Measurements from ENCODE around the gene MAF. TPM values are rescaled to one million over a fixed set of nuclear protein-coding genes. Genes with fewer than 3 reads are reported as not detected.

Gene MAF
- total and polyA plus RNA-seq, 2 experiments from 2014 or later, result 0.91 to 2.5 TPM

DNA sequence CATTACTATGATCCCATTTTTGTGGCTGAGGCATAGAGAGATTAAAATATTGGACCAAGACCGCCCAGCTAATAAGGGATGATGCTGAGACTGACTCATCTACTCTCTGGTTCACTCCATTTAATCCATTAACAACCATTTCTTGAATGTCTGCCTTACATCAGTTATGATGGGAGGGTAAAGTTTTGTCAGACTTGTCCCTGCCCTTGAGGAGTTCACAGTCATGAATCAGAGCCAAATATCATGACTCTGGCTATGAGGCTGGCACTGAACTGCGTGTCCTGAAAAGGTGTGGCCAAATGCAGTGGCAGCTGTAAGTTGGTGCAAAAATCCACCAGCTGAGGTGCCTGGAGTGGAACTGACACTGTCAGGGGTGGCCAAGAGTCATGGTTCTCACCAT lies 35.0 kb upstream of the MAF start:
- ATAC-seq (no peak), DNase-seq (ENCODE audit: low spot score) (no peak)

More for the DNA sequence above, 35.0 kb upstream of the MAF start:
- no peaks in the 10 kb centered on the region for H3K4me1 ChIP-seq (ENCODE audit: insufficient read depth)
- H3K36me3 ChIP-seq (ENCODE audit: insufficient read depth), result no peaks in the 10 kb centered on the region
- H3K4me3 ChIP-seq, result no peak overlapping the region
- H3K4me2 ChIP-seq, result no peak overlapping the region
- no peaks in the 10 kb centered on the region for H3F3A ChIP-seq (replicated peaks; ENCODE audit: low read depth)
- no peak overlapping the region for H3K27ac ChIP-seq (ENCODE audit: low read depth)
- Mint-ChIP-seq H3K27ac (no peak overlapping the region), H3K4me3 (no peak overlapping the region), H3K27me3 (ENCODE audit: insufficient read depth, low read depth, poor library complexity) (peaks cover 5% of the 10 kb centered on the region), H3K4me1 (no peaks in the 10 kb centered on the region; the same call in 2 of the 3 replicates), H3K9me3 (no peaks in the 10 kb centered on the region), H3K36me3 (ENCODE audit: low read depth) (no peaks in the 10 kb centered on the region)
- no peaks in the 10 kb centered on the region for H3K27me3 ChIP-seq (ENCODE audit: insufficient read depth)
- no peaks in the 10 kb centered on the region for H3K79me2 ChIP-seq (replicated peaks; ENCODE audit: insufficient read depth)
- TF ChIP-seq NANOG (IDR thresholded peaks at IDR 0.05; ENCODE audit: borderline replicate concordance) (no peak), EZH2 (IDR thresholded peaks at IDR 0.05; ENCODE audit: low read depth, unreplicated experiment) (no peak), ZNF114 (CRISPR knock-in tag; IDR thresholded peaks at IDR 0.05) (no peak), CREB1 (CRISPR knock-in tag; IDR thresholded peaks at IDR 0.05; ENCODE audit: low read depth) (no peak), EZH2phosphoT487 (IDR thresholded peaks at IDR 0.05; ENCODE audit: unreplicated experiment) (no peak), POLR2AphosphoS5 (IDR thresholded peaks at IDR 0.05; ENCODE audit: low read depth) (no peak), JUNB (IDR thresholded peaks at IDR 0.05; ENCODE audit: unreplicated experiment) (no peak), STAT1 (IDR thresholded peaks at IDR 0.05; ENCODE audit: unreplicated experiment) (no peak)
- TF ChIP-seq, protein P1, sequence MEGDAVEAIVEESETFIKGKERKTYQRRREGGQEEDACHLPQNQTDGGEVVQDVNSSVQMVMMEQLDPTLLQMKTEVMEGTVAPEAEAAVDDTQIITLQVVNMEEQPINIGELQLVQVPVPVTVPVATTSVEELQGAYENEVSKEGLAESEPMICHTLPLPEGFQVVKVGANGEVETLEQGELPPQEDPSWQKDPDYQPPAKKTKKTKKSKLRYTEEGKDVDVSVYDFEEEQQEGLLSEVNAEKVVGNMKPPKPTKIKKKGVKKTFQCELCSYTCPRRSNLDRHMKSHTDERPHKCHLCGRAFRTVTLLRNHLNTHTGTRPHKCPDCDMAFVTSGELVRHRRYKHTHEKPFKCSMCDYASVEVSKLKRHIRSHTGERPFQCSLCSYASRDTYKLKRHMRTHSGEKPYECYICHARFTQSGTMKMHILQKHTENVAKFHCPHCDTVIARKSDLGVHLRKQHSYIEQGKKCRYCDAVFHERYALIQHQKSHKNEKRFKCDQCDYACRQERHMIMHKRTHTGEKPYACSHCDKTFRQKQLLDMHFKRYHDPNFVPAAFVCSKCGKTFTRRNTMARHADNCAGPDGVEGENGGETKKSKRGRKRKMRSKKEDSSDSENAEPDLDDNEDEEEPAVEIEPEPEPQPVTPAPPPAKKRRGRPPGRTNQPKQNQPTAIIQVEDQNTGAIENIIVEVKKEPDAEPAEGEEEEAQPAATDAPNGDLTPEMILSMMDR (conservative IDR thresholded peaks at IDR 0.05; ENCODE audit: low read depth in 2 of 2), result no peak
- TF ChIP-seq, protein P2, sequence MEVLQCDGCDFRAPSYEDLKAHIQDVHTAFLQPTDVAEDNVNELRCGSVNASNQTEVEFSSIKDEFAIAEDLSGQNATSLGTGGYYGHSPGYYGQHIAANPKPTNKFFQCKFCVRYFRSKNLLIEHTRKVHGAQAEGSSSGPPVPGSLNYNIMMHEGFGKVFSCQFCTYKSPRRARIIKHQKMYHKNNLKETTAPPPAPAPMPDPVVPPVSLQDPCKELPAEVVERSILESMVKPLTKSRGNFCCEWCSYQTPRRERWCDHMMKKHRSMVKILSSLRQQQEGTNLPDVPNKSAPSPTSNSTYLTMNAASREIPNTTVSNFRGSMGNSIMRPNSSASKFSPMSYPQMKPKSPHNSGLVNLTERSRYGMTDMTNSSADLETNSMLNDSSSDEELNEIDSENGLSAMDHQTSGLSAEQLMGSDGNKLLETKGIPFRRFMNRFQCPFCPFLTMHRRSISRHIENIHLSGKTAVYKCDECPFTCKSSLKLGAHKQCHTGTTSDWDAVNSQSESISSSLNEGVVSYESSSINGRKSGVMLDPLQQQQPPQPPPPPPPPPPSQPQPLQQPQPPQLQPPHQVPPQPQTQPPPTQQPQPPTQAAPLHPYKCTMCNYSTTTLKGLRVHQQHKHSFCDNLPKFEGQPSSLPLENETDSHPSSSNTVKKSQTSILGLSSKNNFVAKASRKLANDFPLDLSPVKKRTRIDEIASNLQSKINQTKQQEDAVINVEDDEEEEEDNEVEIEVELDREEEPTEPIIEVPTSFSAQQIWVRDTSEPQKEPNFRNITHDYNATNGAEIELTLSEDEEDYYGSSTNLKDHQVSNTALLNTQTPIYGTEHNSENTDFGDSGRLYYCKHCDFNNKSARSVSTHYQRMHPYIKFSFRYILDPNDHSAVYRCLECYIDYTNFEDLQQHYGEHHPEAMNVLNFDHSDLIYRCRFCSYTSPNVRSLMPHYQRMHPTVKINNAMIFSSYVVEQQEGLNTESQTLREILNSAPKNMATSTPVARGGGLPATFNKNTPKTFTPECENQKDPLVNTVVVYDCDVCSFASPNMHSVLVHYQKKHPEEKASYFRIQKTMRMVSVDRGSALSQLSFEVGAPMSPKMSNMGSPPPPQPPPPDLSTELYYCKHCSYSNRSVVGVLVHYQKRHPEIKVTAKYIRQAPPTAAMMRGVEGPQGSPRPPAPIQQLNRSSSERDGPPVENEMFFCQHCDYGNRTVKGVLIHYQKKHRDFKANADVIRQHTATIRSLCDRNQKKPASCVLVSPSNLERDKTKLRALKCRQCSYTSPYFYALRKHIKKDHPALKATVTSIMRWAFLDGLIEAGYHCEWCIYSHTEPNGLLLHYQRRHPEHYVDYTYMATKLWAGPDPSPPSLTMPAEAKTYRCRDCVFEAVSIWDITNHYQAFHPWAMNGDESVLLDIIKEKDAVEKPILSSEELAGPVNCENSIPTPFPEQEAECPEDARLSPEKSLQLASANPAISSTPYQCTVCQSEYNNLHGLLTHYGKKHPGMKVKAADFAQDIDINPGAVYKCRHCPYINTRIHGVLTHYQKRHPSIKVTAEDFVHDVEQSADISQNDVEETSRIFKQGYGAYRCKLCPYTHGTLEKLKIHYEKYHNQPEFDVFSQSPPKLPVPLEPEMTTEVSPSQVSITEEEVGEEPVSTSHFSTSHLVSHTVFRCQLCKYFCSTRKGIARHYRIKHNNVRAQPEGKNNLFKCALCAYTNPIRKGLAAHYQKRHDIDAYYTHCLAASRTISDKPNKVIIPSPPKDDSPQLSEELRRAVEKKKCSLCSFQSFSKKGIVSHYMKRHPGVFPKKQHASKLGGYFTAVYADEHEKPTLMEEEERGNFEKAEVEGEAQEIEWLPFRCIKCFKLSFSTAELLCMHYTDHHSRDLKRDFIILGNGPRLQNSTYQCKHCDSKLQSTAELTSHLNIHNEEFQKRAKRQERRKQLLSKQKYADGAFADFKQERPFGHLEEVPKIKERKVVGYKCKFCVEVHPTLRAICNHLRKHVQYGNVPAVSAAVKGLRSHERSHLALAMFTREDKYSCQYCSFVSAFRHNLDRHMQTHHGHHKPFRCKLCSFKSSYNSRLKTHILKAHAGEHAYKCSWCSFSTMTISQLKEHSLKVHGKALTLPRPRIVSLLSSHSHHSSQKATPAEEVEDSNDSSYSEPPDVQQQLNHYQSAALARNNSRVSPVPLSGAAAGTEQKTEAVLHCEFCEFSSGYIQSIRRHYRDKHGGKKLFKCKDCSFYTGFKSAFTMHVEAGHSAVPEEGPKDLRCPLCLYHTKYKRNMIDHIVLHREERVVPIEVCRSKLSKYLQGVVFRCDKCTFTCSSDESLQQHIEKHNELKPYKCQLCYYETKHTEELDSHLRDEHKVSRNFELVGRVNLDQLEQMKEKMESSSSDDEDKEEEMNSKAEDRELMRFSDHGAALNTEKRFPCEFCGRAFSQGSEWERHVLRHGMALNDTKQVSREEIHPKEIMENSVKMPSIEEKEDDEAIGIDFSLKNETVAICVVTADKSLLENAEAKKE (CRISPR knock-in tag; IDR thresholded peaks at IDR 0.05), result no peak
- TF ChIP-seq, protein P3, sequence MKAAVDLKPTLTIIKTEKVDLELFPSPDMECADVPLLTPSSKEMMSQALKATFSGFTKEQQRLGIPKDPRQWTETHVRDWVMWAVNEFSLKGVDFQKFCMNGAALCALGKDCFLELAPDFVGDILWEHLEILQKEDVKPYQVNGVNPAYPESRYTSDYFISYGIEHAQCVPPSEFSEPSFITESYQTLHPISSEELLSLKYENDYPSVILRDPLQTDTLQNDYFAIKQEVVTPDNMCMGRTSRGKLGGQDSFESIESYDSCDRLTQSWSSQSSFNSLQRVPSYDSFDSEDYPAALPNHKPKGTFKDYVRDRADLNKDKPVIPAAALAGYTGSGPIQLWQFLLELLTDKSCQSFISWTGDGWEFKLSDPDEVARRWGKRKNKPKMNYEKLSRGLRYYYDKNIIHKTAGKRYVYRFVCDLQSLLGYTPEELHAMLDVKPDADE (IDR thresholded peaks at IDR 0.05), result no peak
- TF ChIP-seq, protein P4, sequence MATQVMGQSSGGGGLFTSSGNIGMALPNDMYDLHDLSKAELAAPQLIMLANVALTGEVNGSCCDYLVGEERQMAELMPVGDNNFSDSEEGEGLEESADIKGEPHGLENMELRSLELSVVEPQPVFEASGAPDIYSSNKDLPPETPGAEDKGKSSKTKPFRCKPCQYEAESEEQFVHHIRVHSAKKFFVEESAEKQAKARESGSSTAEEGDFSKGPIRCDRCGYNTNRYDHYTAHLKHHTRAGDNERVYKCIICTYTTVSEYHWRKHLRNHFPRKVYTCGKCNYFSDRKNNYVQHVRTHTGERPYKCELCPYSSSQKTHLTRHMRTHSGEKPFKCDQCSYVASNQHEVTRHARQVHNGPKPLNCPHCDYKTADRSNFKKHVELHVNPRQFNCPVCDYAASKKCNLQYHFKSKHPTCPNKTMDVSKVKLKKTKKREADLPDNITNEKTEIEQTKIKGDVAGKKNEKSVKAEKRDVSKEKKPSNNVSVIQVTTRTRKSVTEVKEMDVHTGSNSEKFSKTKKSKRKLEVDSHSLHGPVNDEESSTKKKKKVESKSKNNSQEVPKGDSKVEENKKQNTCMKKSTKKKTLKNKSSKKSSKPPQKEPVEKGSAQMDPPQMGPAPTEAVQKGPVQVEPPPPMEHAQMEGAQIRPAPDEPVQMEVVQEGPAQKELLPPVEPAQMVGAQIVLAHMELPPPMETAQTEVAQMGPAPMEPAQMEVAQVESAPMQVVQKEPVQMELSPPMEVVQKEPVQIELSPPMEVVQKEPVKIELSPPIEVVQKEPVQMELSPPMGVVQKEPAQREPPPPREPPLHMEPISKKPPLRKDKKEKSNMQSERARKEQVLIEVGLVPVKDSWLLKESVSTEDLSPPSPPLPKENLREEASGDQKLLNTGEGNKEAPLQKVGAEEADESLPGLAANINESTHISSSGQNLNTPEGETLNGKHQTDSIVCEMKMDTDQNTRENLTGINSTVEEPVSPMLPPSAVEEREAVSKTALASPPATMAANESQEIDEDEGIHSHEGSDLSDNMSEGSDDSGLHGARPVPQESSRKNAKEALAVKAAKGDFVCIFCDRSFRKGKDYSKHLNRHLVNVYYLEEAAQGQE (IDR thresholded peaks at IDR 0.05; ENCODE audit: unreplicated experiment), result no peak
- no peaks in the 10 kb centered on the region for H4K20me1 ChIP-seq (replicated peaks; ENCODE audit: insufficient read depth)
- no peak overlapping the region for H2AFZ ChIP-seq
- peaks cover 8% of the 10 kb centered on the region; the same call in 1 of the 2 replicates for H3K9me2 ChIP-seq (ENCODE audit: insufficient read depth)

Data from GM23338 (cell line).